SK-N-SH treated with all-trans-retinoic acid at 6 μM for 48 hours (cell line): ENCODE results near the gene PRKAR1B.

Experiments
- ATAC-seq: fragments of 200-7000 bp; cut with Tn5 transposase; 3 replicates; pipeline ENCODE4 v1.9.1; 2020; ENCODE audit warnings: mild to moderate bottlenecking, moderate library complexity
- ARNTL ChIP-seq: fragments of 450-650 bp; formaldehyde crosslinking; IDR thresholded peaks from 2 replicates; pipeline ENCODE4 v1.5.0; 2020; ENCODE audit warnings: low read depth, mild to moderate bottlenecking, moderate library complexity, borderline replicate concordance
- CSDC2 ChIP-seq: fragments of 250-450 bp; sonication (Bioruptor Pico); IDR thresholded peaks from 2 replicates; pipeline ENCODE4 v1.5.0; 2020; ENCODE audit warnings: mild to moderate bottlenecking, moderate library complexity
- GLIS3 ChIP-seq: fragments of 250-450 bp; sonication (Bioruptor Pico); IDR thresholded peaks from 2 replicates; pipeline ENCODE4 v1.5.0; 2020; ENCODE audit warnings: mild to moderate bottlenecking, moderate library complexity
- ISL1 ChIP-seq: fragments of 250-450 bp; sonication (Bioruptor Pico); IDR thresholded peaks from 2 replicates; pipeline ENCODE4 v2.1.2; 2022; ENCODE audit warnings: mild to moderate bottlenecking, moderate library complexity
- OSR1 ChIP-seq: fragments of 250-450 bp; sonication (Bioruptor Pico); IDR thresholded peaks from 2 replicates; pipeline ENCODE4 v1.8.0; 2022; ENCODE audit warnings: moderate library complexity, mild to moderate bottlenecking, inconsistent platforms
- POU6F1 ChIP-seq: fragments of 250-450 bp; sonication (Bioruptor Pico); IDR thresholded peaks from 2 replicates; pipeline ENCODE4 v1.8.0; 2021; ENCODE audit warnings: low read depth, mild to moderate bottlenecking, moderate library complexity, borderline replicate concordance
- PPARA ChIP-seq: fragments of 250-450 bp; sonication (Bioruptor Pico); IDR thresholded peaks from 2 replicates; pipeline ENCODE4 v1.5.0; 2020; ENCODE audit warnings: mild to moderate bottlenecking, borderline replicate concordance
- RARB ChIP-seq: fragments of 250-450 bp; sonication (Bioruptor Pico); IDR thresholded peaks from 2 replicates; pipeline ENCODE4 v1.8.0; 2021; ENCODE audit warnings: mild to moderate bottlenecking, moderate library complexity
- SNAI2 ChIP-seq: fragments of 250-450 bp; sonication (Bioruptor Pico); IDR thresholded peaks from 2 replicates; pipeline ENCODE4 v1.5.0; 2020; ENCODE audit warnings: mild to moderate bottlenecking, moderate library complexity
- TCF4 ChIP-seq: fragments of 250-450 bp; sonication (Bioruptor Pico); IDR thresholded peaks from 2 replicates; pipeline ENCODE4 v1.8.0; 2021; ENCODE audit warnings: mild to moderate bottlenecking, moderate library complexity, borderline replicate concordance
- TOX ChIP-seq: fragments of 250-450 bp; sonication (Bioruptor Pico); IDR thresholded peaks from 2 replicates; pipeline ENCODE4 v1.8.0; 2021; ENCODE audit warnings: mild to moderate bottlenecking, moderate library complexity, borderline replicate concordance
- ZC3H10 ChIP-seq: fragments of 250-450 bp; sonication (Bioruptor Pico); IDR thresholded peaks from 2 replicates; pipeline ENCODE4 v1.5.1; 2021; ENCODE audit warnings: mild to moderate bottlenecking, moderate library complexity
- ZFP30 ChIP-seq: fragments of 450-650 bp; formaldehyde crosslinking; IDR thresholded peaks from 2 replicates; pipeline ENCODE4 v1.5.0; 2022; ENCODE audit warnings: mild to moderate bottlenecking, moderate library complexity
- TF ChIP-seq, protein P1 (sequence below): fragments of 250-450 bp; sonication (Bioruptor Pico); IDR thresholded peaks from 2 replicates; pipeline ENCODE4 v1.5.1; 2020; ENCODE audit warnings: low read depth, mild to moderate bottlenecking, moderate library complexity
- TF ChIP-seq, protein P2 (sequence below): fragments of 250-450 bp; sonication (Bioruptor Pico); IDR thresholded peaks from 2 replicates; pipeline ENCODE4 v1.5.0; 2020; ENCODE audit warnings: mild to moderate bottlenecking, moderate library complexity
- TF ChIP-seq, protein P3 (sequence below): fragments of 250-450 bp; sonication (Bioruptor Pico); IDR thresholded peaks from 2 replicates; pipeline ENCODE4 v1.5.1; 2021; ENCODE audit warnings: mild to moderate bottlenecking, moderate library complexity
- TF ChIP-seq, protein P4 (sequence below): fragments of 250-450 bp; sonication (Bioruptor Pico); IDR thresholded peaks from 2 replicates; pipeline ENCODE4 v1.8.0; 2020; ENCODE audit warnings: mild to moderate bottlenecking, moderate library complexity, borderline replicate concordance

PRKAR1B gene

DNA sequence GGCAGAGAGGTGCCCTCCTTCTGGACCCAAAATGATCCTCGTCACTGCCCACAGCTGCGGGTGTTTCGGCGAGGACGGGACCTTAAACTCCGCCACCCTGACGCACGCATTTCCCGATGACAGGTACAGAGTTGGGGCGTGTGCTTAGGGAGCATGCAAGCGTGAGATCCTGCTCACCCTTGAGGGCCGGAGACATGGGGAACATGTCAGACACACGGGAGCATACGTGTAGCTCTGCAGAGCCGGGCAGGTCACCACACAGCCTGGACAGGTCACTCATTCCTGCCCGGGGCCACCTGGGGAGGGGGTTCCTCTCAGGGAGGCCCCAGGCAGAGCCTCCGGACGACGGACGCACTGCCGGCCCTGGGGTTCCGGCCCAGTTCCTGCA is 149.8 kb downstream of the PRKAR1B start:
- no peak for ATAC-seq
- no peak for TF ChIP-seq POU6F1 (CRISPR knock-in tag)
- no peak for TF ChIP-seq ZC3H10 (CRISPR knock-in tag)
- TF ChIP-seq, protein P1, sequence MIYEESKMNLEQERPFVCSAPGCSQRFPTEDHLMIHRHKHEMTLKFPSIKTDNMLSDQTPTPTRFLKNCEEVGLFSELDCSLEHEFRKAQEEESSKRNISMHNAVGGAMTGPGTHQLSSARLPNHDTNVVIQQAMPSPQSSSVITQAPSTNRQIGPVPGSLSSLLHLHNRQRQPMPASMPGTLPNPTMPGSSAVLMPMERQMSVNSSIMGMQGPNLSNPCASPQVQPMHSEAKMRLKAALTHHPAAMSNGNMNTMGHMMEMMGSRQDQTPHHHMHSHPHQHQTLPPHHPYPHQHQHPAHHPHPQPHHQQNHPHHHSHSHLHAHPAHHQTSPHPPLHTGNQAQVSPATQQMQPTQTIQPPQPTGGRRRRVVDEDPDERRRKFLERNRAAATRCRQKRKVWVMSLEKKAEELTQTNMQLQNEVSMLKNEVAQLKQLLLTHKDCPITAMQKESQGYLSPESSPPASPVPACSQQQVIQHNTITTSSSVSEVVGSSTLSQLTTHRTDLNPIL: no peak
- TF ChIP-seq OSR1: no peak
- TF ChIP-seq TCF4 (CRISPR knock-in tag): no peak
- no peak for TF ChIP-seq ZFP30
- no peak for TF ChIP-seq ARNTL
- TF ChIP-seq, protein P2, sequence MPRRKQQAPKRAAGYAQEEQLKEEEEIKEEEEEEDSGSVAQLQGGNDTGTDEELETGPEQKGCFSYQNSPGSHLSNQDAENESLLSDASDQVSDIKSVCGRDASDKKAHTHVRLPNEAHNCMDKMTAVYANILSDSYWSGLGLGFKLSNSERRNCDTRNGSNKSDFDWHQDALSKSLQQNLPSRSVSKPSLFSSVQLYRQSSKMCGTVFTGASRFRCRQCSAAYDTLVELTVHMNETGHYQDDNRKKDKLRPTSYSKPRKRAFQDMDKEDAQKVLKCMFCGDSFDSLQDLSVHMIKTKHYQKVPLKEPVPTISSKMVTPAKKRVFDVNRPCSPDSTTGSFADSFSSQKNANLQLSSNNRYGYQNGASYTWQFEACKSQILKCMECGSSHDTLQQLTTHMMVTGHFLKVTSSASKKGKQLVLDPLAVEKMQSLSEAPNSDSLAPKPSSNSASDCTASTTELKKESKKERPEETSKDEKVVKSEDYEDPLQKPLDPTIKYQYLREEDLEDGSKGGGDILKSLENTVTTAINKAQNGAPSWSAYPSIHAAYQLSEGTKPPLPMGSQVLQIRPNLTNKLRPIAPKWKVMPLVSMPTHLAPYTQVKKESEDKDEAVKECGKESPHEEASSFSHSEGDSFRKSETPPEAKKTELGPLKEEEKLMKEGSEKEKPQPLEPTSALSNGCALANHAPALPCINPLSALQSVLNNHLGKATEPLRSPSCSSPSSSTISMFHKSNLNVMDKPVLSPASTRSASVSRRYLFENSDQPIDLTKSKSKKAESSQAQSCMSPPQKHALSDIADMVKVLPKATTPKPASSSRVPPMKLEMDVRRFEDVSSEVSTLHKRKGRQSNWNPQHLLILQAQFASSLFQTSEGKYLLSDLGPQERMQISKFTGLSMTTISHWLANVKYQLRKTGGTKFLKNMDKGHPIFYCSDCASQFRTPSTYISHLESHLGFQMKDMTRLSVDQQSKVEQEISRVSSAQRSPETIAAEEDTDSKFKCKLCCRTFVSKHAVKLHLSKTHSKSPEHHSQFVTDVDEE: no peak

DNA sequence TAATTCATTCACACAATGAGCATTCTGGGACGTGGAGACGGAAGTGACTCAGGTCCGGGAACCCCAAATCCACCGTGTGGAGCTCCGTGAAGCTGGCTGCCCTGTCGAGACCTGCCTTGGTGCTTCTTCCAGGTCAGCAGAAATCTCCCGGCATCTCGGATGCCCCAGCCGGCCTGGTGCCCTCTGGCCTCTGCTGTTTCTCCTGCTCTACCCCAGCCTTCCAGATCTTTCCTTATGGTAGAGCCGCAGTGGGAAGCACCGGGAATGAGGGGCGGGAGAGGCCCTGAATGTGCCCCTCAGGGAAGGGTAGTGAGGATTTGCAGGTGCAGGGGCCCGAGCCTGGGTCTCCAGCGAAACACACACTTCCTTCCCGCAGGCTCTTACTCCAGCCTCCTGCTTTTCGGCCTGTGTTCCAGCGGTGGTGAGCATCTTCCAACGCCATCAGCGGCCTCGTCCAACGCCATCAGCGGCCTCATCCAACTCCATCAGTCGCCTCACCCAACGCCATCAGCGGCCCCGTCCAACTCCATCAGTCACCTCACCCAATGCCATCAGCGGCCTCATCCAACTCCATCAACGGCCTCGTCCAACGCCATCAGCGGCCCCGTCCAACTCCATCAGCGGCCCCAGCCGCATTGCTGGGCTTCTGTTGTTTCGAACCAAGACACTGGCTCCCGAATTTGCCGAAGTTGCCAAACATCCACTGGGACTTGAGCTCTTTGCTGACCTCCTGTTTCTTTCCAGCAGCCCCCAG is 150.4 kb downstream of the PRKAR1B start:
- no peak for ATAC-seq
- TF ChIP-seq CSDC2 (CRISPR knock-in tag) (no peak), SNAI2 (CRISPR knock-in tag) (no peak), RARB (CRISPR knock-in tag) (no peak), ISL1 (CRISPR knock-in tag) (no peak), POU6F1 (CRISPR knock-in tag) (no peak), ARNTL (no peak), TOX (CRISPR knock-in tag) (no peak), ZFP30 (no peak)

DNA sequence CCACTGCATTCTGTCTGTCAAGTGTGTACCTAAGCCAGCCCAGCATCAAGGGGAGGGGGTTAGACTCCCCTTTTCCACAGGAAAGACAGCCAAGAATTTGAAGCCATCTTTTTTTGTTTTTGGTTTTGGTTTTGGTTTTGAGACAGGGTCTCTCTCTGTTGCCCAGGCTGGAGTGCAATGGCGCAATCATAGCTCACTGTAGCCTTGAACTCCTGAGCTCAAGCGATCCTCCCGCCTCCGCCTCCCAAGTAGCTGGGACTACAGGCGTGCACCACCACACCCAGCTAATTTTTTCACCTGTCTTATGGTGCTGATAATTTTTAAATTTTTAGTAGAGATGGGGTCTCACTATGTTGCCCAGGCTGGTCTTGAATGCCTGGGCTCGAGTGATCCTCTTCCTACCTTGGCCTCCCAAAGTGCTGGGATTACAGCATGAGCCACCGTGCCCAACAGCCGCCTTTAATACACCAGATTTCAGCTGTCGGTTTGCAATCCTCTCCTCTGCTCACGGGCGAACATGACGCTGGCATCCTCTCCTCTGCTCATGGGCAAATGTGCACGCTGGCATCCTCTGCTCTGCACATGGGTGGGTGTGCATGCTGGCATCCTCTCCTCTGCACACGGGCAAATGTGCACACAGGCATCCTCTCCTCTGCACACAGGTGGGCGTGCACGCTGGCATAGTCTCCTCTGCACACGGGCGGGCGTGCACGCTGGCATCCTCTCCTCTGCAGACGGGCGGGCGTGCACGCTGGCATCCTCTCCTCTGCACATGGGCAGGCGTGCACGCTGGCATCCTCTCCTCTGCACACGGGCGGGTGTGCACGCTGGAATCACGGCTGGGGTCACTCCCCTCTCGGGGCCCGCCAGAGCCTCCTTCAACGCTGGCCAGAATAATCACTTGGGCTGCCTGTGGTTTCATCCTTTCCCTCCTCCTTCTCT is 151.4 kb downstream of the PRKAR1B start:
- no peak for ATAC-seq
- TF ChIP-seq, protein P3, sequence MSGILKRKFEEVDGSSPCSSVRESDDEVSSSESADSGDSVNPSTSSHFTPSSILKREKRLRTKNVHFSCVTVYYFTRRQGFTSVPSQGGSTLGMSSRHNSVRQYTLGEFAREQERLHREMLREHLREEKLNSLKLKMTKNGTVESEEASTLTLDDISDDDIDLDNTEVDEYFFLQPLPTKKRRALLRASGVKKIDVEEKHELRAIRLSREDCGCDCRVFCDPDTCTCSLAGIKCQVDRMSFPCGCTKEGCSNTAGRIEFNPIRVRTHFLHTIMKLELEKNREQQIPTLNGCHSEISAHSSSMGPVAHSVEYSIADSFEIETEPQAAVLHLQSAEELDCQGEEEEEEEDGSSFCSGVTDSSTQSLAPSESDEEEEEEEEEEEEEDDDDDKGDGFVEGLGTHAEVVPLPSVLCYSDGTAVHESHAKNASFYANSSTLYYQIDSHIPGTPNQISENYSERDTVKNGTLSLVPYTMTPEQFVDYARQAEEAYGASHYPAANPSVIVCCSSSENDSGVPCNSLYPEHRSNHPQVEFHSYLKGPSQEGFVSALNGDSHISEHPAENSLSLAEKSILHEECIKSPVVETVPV: no peak
- TF ChIP-seq ISL1 (CRISPR knock-in tag) (no peak), ZFP30 (no peak), TOX (CRISPR knock-in tag) (no peak), GLIS3 (CRISPR knock-in tag) (no peak), PPARA (CRISPR knock-in tag) (no peak)
- TF ChIP-seq, protein P4, sequence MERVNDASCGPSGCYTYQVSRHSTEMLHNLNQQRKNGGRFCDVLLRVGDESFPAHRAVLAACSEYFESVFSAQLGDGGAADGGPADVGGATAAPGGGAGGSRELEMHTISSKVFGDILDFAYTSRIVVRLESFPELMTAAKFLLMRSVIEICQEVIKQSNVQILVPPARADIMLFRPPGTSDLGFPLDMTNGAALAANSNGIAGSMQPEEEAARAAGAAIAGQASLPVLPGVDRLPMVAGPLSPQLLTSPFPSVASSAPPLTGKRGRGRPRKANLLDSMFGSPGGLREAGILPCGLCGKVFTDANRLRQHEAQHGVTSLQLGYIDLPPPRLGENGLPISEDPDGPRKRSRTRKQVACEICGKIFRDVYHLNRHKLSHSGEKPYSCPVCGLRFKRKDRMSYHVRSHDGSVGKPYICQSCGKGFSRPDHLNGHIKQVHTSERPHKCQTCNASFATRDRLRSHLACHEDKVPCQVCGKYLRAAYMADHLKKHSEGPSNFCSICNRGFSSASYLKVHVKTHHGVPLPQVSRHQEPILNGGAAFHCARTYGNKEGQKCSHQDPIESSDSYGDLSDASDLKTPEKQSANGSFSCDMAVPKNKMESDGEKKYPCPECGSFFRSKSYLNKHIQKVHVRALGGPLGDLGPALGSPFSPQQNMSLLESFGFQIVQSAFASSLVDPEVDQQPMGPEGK (CRISPR knock-in tag): no peak
- TF ChIP-seq, protein P1: no peak
